ENCODE measurements around the gene SLC16A1. TPM values are rescaled to one million over a fixed set of nuclear protein-coding genes. Genes with fewer than 3 reads are reported as not detected.
"Not testable (repeated sequence)": the region's sequence is repeated elsewhere in the genome, so short reads cannot be mapped to it uniquely, and the experiment has no call there.

The SLC16A1 gene
- polyA plus RNA-seq, 3 donors: 54.2 to 72.7 (median 54.6) TPM

- DNase-seq (ENCODE audit: extremely low read depth in 1 of 11, low read depth in 9 of 11, low spot score in 4 of 11): peak in 1 of 11 donors; percentile 8
Observed at GRCh38 chr1:112982853-112983536, 27.0 kb upstream of the SLC16A1 start.

- no peak for DNase-seq (ENCODE audit: extremely low read depth in 1 of 11, low read depth in 9 of 11, low spot score in 4 of 11)
Observed at GRCh38 chr1:112982328-112982727, 26.3 kb upstream of the SLC16A1 start.

- DNase-seq (ENCODE audit: extremely low read depth in 1 of 11, low read depth in 9 of 11, low spot score in 4 of 11): not testable (repeated sequence)
Observed at GRCh38 chr1:112981834-112982233, 25.8 kb upstream of the SLC16A1 start.

GRCh38 chr1:112981426-112981825, 25.4 kb upstream of the SLC16A1 start:
- no peak for DNase-seq (ENCODE audit: extremely low read depth in 1 of 11, low read depth in 9 of 11, low spot score in 4 of 11)

- no peak for DNase-seq (ENCODE audit: extremely low read depth in 1 of 11, low read depth in 9 of 11, low spot score in 4 of 11)
Observed at GRCh38 chr1:112975336-112975735, 19.3 kb upstream of the SLC16A1 start.

GRCh38 chr1:112974646-112975045, 18.6 kb upstream of the SLC16A1 start:
- no peak for DNase-seq (ENCODE audit: extremely low read depth in 1 of 11, low read depth in 9 of 11, low spot score in 4 of 11)

GRCh38 chr1:112973788-112974187, 17.8 kb upstream of the SLC16A1 start:
- no peak for DNase-seq (ENCODE audit: extremely low read depth in 1 of 11, low read depth in 9 of 11, low spot score in 4 of 11)

GRCh38 chr1:112971006-112971405, 15.0 kb upstream of the SLC16A1 start:
- DNase-seq (ENCODE audit: extremely low read depth in 1 of 11, low read depth in 9 of 11, low spot score in 4 of 11): no peak

GRCh38 chr1:112964347-112964746, 8.4 kb upstream of the SLC16A1 start:
- no peak for DNase-seq (ENCODE audit: extremely low read depth in 1 of 11, low read depth in 9 of 11, low spot score in 4 of 11)

GRCh38 chr1:112961072-112961471, 5.1 kb upstream of the SLC16A1 start:
- no peak for DNase-seq (ENCODE audit: extremely low read depth in 1 of 11, low read depth in 9 of 11, low spot score in 4 of 11)

- no peak for DNase-seq (ENCODE audit: extremely low read depth in 1 of 11, low read depth in 9 of 11, low spot score in 4 of 11)
Observed at GRCh38 chr1:112960384-112960783, 4.4 kb upstream of the SLC16A1 start.

- not testable (repeated sequence) for DNase-seq (ENCODE audit: extremely low read depth in 1 of 11, low read depth in 9 of 11, low spot score in 4 of 11)
Observed at GRCh38 chr1:112958236-112958635, 2.2 kb upstream of the SLC16A1 start.

- peak in 5 of 11 donors; percentile 16 to 38 (median 34) for DNase-seq (ENCODE audit: extremely low read depth in 1 of 11, low read depth in 9 of 11, low spot score in 4 of 11)
Observed at GRCh38 chr1:112957133-112957812, 1.3 kb upstream of the SLC16A1 start.

- peak in 1 of 11 donors; percentile 28 for DNase-seq (ENCODE audit: extremely low read depth in 1 of 11, low read depth in 9 of 11, low spot score in 4 of 11)
Observed at GRCh38 chr1:112956544-112957132, 642 bp upstream of the SLC16A1 start.

- DNase-seq (ENCODE audit: extremely low read depth in 1 of 11, low read depth in 9 of 11, low spot score in 4 of 11): peak; percentile 24 to 74 (median 48)
Observed at GRCh38 chr1:112954945-112955772, 837 bp downstream of the SLC16A1 start.

- no peak for DNase-seq (ENCODE audit: extremely low read depth in 1 of 11, low read depth in 9 of 11, low spot score in 4 of 11)
Observed at GRCh38 chr1:112954017-112954650, 1.9 kb downstream of the SLC16A1 start.

- DNase-seq (ENCODE audit: extremely low read depth in 1 of 11, low read depth in 9 of 11, low spot score in 4 of 11): no peak
Observed at GRCh38 chr1:112950426-112950825, 5.6 kb downstream of the SLC16A1 start.

GRCh38 chr1:112946683-112947082, 9.3 kb downstream of the SLC16A1 start:
- no peak for DNase-seq (ENCODE audit: extremely low read depth in 1 of 11, low read depth in 9 of 11, low spot score in 4 of 11)

GRCh38 chr1:112939810-112940209, 16.2 kb downstream of the SLC16A1 start:
- no peak for DNase-seq (ENCODE audit: extremely low read depth in 1 of 11, low read depth in 9 of 11, low spot score in 4 of 11)
